Measurements from ENCODE around the gene CD79A. TPM values are rescaled to one million over a fixed set of nuclear protein-coding genes. Genes with fewer than 3 reads are reported as not detected.

The CD79A gene
- polyA plus RNA-seq, 1 donor = 0.75 TPM

- Histone ChIP-seq H3K4me3 (ENCODE audit: low read length) (no peak within 1 kb of the TSS), H3K36me3 (ENCODE audit: control insufficient read depth, insufficient read depth, low read length) (no peaks in the 10 kb centered on the region), H3K27ac (ENCODE audit: low read length) (no peak within 1 kb of the TSS), H3K4me1 (ENCODE audit: control insufficient read depth, insufficient read depth, low read length) (peaks cover 9% of the 10 kb centered on the region), H3K9me3 (ENCODE audit: control insufficient read depth, low read depth, low read length) (peaks cover 4% of the 10 kb centered on the region), H3K27me3 (ENCODE audit: control insufficient read depth, insufficient read depth, low read length) (peaks cover 93% of the 10 kb centered on the region)
- DNase-seq = peak in 1 of 2 donors; percentile 32
- WGBS (ENCODE audit: insufficient coverage, low lambda C conversion rate) = 4% methylated on average over 5 of the region's 49 CpGs
Measured at GRCh38 chr19:41928221-41928683, 51.2 kb downstream of the CD79A start, which contains the start of gene ERFL. TSS of gene ERFL (minus strand) at chr19:41928449. CDS start at chr19:41912919, 15,530 bp downstream.

- Histone ChIP-seq H3K27ac (ENCODE audit: low read length) (no peak overlapping the region), H3K36me3 (ENCODE audit: control insufficient read depth, insufficient read depth, low read length) (no peaks in the 10 kb centered on the region), H3K4me3 (ENCODE audit: low read length) (no peak overlapping the region), H3K4me1 (ENCODE audit: control insufficient read depth, insufficient read depth, low read length) (peaks cover 9% of the 10 kb centered on the region), H3K9me3 (ENCODE audit: control insufficient read depth, low read depth, low read length) (peaks cover 4% of the 10 kb centered on the region), H3K27me3 (ENCODE audit: control insufficient read depth, insufficient read depth, low read length) (peaks cover 97% of the 10 kb centered on the region)
- DNase-seq = peak in 1 of 2 donors; percentile 34
- no CpG with 5 or more reads among the region's 29 CpGs for WGBS (ENCODE audit: insufficient coverage, low lambda C conversion rate)
Measured at GRCh38 chr19:41928754-41929535, 51.9 kb downstream of the CD79A start.

GRCh38 chr19:41929536-41930071 lies 52.5 kb downstream of the CD79A start:
- Histone ChIP-seq H3K27ac (ENCODE audit: low read length) (no peak overlapping the region), H3K4me3 (ENCODE audit: low read length) (no peak overlapping the region), H3K9me3 (ENCODE audit: control insufficient read depth, low read depth, low read length) (peaks cover 4% of the 10 kb centered on the region), H3K27me3 (ENCODE audit: control insufficient read depth, insufficient read depth, low read length) (peaks cover 97% of the 10 kb centered on the region), H3K36me3 (ENCODE audit: control insufficient read depth, insufficient read depth, low read length) (no peaks in the 10 kb centered on the region), H3K4me1 (ENCODE audit: control insufficient read depth, insufficient read depth, low read length) (peaks cover 9% of the 10 kb centered on the region)
- WGBS (ENCODE audit: insufficient coverage, low lambda C conversion rate) = no CpG with 5 or more reads among the region's 14 CpGs
- DNase-seq = no peak

GRCh38 chr19:41930322-41930722 lies 53.2 kb downstream of the CD79A start:
- H3K9me3 ChIP-seq (ENCODE audit: control insufficient read depth, low read depth, low read length) = peaks cover 4% of the 10 kb centered on the region
- no peak for DNase-seq
- no CpG with 5 or more reads among the region's 7 CpGs for WGBS (ENCODE audit: insufficient coverage, low lambda C conversion rate)

More at GRCh38 chr19:41930322-41930722, 53.2 kb downstream of the CD79A start:
- H3K27ac ChIP-seq (ENCODE audit: low read length) = no peak overlapping the region
- no peak overlapping the region for H3K4me3 ChIP-seq (ENCODE audit: low read length)
- H3K36me3 ChIP-seq (ENCODE audit: control insufficient read depth, insufficient read depth, low read length) = no peaks in the 10 kb centered on the region
- H3K4me1 ChIP-seq (ENCODE audit: control insufficient read depth, insufficient read depth, low read length) = peaks cover 9% of the 10 kb centered on the region
- peaks cover 97% of the 10 kb centered on the region for H3K27me3 ChIP-seq (ENCODE audit: control insufficient read depth, insufficient read depth, low read length)

Other genes with a start within 250 kb of the CD79A start
- gene CEACAM7, start 189.0 kb upstream of the CD79A start, polyA plus RNA-seq = 0.09 TPM
- gene CEACAM5, start 168.7 kb upstream of the CD79A start, polyA plus RNA-seq = 18.8 TPM
- gene CEACAM6, start 121.7 kb upstream of the CD79A start, polyA plus RNA-seq = 16.1 TPM
- gene CEACAM3, start 80.7 kb upstream of the CD79A start, polyA plus RNA-seq = 0.36 TPM
- not detected for gene LYPD4, start 32.6 kb upstream of the CD79A start, polyA plus RNA-seq
- not detected for gene DMRTC2, start 32.2 kb upstream of the CD79A start, polyA plus RNA-seq
- 2,618 TPM for gene RPS19, start 17.0 kb upstream of the CD79A start, polyA plus RNA-seq
- 63.6 TPM for gene ARHGEF1, start 5.9 kb downstream of the CD79A start, polyA plus RNA-seq
- gene ERFL, start 51.2 kb downstream of the CD79A start, polyA plus RNA-seq = 0.24 TPM
- gene RABAC1, start 82.0 kb downstream of the CD79A start, polyA plus RNA-seq = 82.4 TPM
- 13.0 TPM for gene ATP1A3, start 117.0 kb downstream of the CD79A start, polyA plus RNA-seq
- 4.7 TPM for gene GRIK5, start 192.9 kb downstream of the CD79A start, polyA plus RNA-seq
- 15.1 TPM for gene ZNF574, start 198.9 kb downstream of the CD79A start, polyA plus RNA-seq